MCF 10A (cell line): ENCODE measurements around the gene ATG9B. TPM values are rescaled to one million over a fixed set of nuclear protein-coding genes. Genes with fewer than 3 reads are reported as not detected.

Experiments
- BruUV-seq: library from RNA; stranded (reverse); fragments of 400-500 nt; replicated peaks from 2 replicates; lab custom pipeline; 2021; lab: Mats Ljungman, UMichigan
- CTCF ChIA-PET: fragments of 300-600 bp; sonication (Branson Sonifier 250); formaldehyde crosslinking; extraction: SDS; loops from one replicate; lab custom pipeline; 2021; ENCODE audit warnings: antibody characterized with exemption, inconsistent platforms; lab: Yijun Ruan, JAX
- POLR2A ChIA-PET: fragments of 300-600, 350-650 bp; sonication (Branson Sonifier 250); formaldehyde crosslinking; extraction: SDS; loops from one replicate; lab custom pipeline; 2020; ENCODE audit warnings: antibody characterized with exemption, inconsistent platforms; lab: Yijun Ruan, JAX
- DNase-seq: peaks from one replicate; pipeline ENCODE4 v3.0.0-alpha.2; 2018; ENCODE audit not compliant: unreplicated experiment
- H3K27ac Mint-ChIP-seq: one replicate; pipeline ENCODE4 v1.8.0; 2022; ENCODE audit warnings: mild to moderate bottlenecking, low read depth, mixed read lengths; ENCODE audit not compliant: unreplicated experiment
- H3K27me3 Mint-ChIP-seq: one replicate; pipeline ENCODE4 v1.8.0; 2022; ENCODE audit warnings: mixed read lengths; ENCODE audit not compliant: insufficient read depth, unreplicated experiment
- H3K36me3 Mint-ChIP-seq: one replicate; pipeline ENCODE4 v1.8.0; 2022; ENCODE audit warnings: mild to moderate bottlenecking, moderate library complexity, mixed read lengths; ENCODE audit not compliant: insufficient read depth, unreplicated experiment
- H3K4me1 Mint-ChIP-seq: one replicate; pipeline ENCODE4 v1.8.0; 2022; ENCODE audit warnings: mixed read lengths; ENCODE audit not compliant: insufficient read depth, unreplicated experiment
- H3K4me3 Mint-ChIP-seq: one replicate; pipeline ENCODE4 v1.8.0; 2022; ENCODE audit warnings: mild to moderate bottlenecking, moderate library complexity, mixed read lengths; ENCODE audit not compliant: unreplicated experiment
- H3K9me3 Mint-ChIP-seq: one replicate; pipeline ENCODE4 v1.8.0; 2022; ENCODE audit warnings: mixed read lengths; ENCODE audit not compliant: unreplicated experiment
- intact Hi-C: fragments of 100-400 bp; cut with micrococcal nuclease; formaldehyde crosslinking; loops from 2 replicates; pipeline ENCODE4 v1.14.1; 2022
- total RNA-seq: library from RNA; stranded (reverse); gene quantifications from 2 replicates; pipeline ENCODE4 v1.2.3, GENCODE V29; 2022
- TF ChIP-seq, protein P1 (sequence below): fragments of 200-600 bp; IDR thresholded peaks from one replicate; pipeline ENCODE4 v1.8.0; 2022; ENCODE audit warnings: antibody characterized with exemption, mild to moderate bottlenecking; ENCODE audit not compliant: unreplicated experiment

The ATG9B gene
- total RNA-seq, 1 experiment from 2014 or later = 0.12 TPM

DNA sequence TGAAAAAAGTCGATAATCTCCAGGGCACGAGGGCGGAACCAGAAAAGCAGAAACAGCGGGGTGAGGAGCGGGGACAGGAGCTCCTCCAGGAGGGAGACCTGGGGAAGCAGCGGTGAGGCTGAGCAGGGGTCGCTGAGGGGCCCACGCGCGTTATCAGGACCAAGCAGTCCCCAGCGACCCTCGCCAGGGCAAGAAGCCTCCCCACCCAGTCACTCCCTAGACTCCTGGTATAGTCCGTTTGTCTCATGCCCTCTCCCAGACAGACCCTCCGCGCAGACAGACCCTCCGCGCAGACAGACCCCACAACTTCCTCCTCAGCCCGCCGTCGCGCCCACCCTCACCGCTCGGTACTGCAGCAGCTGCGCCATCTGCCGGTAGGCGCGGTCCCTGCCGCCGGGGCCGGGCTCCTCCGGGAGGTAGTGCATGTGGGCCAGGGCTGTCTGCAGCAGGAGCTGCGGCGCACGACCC lies 6.3 kb downstream of the ATG9B start:
- peaks cover 23% of the 10 kb centered on the region for H3K27me3 Mint-ChIP-seq
- H3K4me3 Mint-ChIP-seq = peak overlapping the region; percentile 15
- BruUV-seq = no TSS peak
- no peaks in the 10 kb centered on the region for H3K9me3 Mint-ChIP-seq
- no peak overlapping the region for H3K27ac Mint-ChIP-seq
- no peaks in the 10 kb centered on the region for H3K36me3 Mint-ChIP-seq
- POLR2A ChIA-PET = no interaction called here
- TF ChIP-seq, protein P1, sequence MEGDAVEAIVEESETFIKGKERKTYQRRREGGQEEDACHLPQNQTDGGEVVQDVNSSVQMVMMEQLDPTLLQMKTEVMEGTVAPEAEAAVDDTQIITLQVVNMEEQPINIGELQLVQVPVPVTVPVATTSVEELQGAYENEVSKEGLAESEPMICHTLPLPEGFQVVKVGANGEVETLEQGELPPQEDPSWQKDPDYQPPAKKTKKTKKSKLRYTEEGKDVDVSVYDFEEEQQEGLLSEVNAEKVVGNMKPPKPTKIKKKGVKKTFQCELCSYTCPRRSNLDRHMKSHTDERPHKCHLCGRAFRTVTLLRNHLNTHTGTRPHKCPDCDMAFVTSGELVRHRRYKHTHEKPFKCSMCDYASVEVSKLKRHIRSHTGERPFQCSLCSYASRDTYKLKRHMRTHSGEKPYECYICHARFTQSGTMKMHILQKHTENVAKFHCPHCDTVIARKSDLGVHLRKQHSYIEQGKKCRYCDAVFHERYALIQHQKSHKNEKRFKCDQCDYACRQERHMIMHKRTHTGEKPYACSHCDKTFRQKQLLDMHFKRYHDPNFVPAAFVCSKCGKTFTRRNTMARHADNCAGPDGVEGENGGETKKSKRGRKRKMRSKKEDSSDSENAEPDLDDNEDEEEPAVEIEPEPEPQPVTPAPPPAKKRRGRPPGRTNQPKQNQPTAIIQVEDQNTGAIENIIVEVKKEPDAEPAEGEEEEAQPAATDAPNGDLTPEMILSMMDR = peak; percentile 85
- intact Hi-C loops = loop anchor here (5.0 kb wide), 1 partner anchor 51 kb away; no protein-coding TSS in a partner anchor
- H3K4me1 Mint-ChIP-seq = peaks cover 10% of the 10 kb centered on the region
- peak; percentile 23 for DNase-seq
- CTCF ChIA-PET = interaction anchor here (0.6 to 3.7 kb wide), 20 partner anchors 8 to 648 kb away, joined by 3 to 16 read pairs (median 3); partner anchors contain the start of gene ABCB8

DNA sequence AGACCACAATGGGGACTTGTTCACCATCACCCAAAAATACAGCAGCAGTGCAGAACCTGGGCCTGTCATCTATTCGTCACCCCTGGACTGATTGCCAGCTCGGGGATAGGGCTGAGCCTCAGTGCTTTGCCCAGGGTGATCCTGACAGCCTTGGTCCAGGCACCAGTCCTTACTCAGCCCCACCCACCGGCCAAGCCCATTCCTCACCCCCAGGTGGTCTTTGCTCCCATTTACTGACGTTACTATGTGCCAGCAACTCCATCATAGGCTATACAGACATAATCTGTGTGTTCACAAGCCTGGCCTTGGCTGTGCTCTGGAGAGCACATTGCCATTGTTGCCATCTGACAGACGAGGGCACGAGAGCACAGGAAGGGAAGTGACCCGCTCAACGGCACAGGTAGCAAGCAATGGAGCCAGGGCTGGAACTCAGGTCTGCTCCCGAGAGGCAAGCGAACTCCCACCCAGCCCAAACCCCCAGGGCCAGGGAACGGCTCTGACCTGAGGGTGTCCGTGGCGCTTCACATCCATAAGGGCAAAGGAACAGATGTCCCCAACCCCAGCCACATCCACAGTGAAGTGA lies 6.8 kb downstream of the ATG9B start:
- no peaks in the 10 kb centered on the region for H3K36me3 Mint-ChIP-seq
- TF ChIP-seq, protein P1 = no peak
- DNase-seq = no peak
- no peak overlapping the region for H3K27ac Mint-ChIP-seq
- ChIA-PET POLR2A (no interaction called here), CTCF (interaction anchor here (0.6 to 3.7 kb wide), 16 partner anchors 8 to 124 kb away, joined by 3 to 16 read pairs (median 4); partner anchors contain the start of gene ABCB8)
- peaks cover 23% of the 10 kb centered on the region for H3K27me3 Mint-ChIP-seq
- H3K9me3 Mint-ChIP-seq = no peaks in the 10 kb centered on the region
- intact Hi-C loops = loop anchor here (5.0 kb wide), 1 partner anchor 50 kb away; no protein-coding TSS in a partner anchor
- H3K4me3 Mint-ChIP-seq = no peak overlapping the region
- H3K4me1 Mint-ChIP-seq = peaks cover 13% of the 10 kb centered on the region
- BruUV-seq = no TSS peak

DNA sequence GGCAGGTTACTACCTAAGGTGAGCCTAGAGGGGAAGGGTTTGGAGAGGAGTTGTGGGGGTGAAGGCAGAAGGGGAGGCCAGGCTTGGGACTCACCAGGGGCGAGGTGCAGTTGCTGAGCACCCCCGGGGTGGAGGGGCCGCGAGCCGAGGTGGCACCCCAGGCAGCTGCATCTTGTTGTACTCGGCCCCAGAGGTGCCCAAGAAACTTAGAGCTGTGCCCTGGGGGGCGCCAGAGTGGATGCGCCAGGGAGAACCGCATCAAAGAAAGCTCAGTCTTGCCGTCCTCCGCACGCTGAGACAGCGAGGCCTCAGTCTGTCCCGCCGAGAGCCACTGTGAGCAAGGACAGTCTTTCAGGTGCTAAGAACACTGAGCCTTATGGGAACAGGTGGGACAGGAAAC lies 7.4 kb downstream of the ATG9B start:
- intact Hi-C loops = loop anchor here (5.0 kb wide), 1 partner anchor 50 kb away; no protein-coding TSS in a partner anchor
- peaks cover 23% of the 10 kb centered on the region for H3K27me3 Mint-ChIP-seq
- ChIA-PET POLR2A (no interaction called here), CTCF (interaction anchor here (0.6 to 2.0 kb wide), 8 partner anchors 54 to 124 kb away, joined by 3 to 6 read pairs (median 4); no protein-coding TSS in a partner anchor)
- H3K4me3 Mint-ChIP-seq = no peak overlapping the region
- no peaks in the 10 kb centered on the region for H3K36me3 Mint-ChIP-seq
- BruUV-seq = no TSS peak
- H3K4me1 Mint-ChIP-seq = peaks cover 18% of the 10 kb centered on the region
- DNase-seq = no peak
- no peak overlapping the region for H3K27ac Mint-ChIP-seq
- TF ChIP-seq, protein P1 = no peak
- no peaks in the 10 kb centered on the region for H3K9me3 Mint-ChIP-seq

DNA sequence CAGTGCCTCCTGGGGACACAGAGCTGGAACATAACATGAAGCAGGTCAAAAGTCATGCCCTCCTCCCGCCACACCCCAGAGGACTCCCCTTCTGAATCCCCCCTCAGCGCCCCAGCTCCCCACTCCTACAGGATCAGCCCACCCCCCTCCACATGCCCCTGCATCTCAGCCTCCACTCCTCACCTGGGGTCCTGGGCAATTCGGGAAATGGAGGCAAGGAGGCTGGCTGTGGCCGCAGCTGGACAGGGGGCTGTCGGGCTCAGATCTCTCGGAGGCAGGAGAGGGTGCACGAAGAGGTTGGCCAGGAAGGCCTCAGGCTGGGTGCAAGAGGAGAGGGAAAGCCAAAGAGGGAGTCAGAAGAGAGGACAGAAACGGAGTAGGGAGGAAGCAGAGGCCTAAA lies 7.8 kb downstream of the ATG9B start:
- Mint-ChIP-seq H3K36me3 (no peaks in the 10 kb centered on the region), H3K27me3 (peaks cover 23% of the 10 kb centered on the region), H3K27ac (no peak overlapping the region), H3K4me1 (peaks cover 21% of the 10 kb centered on the region), H3K9me3 (no peaks in the 10 kb centered on the region), H3K4me3 (no peak overlapping the region)
- CTCF ChIA-PET = interaction anchor here (0.6 to 2.0 kb wide), 8 partner anchors 77 to 253 kb away, joined by 3 to 6 read pairs (median 4); no protein-coding TSS in a partner anchor
- intact Hi-C loops = loop anchor here (5.0 kb wide), 1 partner anchor 49 kb away; no protein-coding TSS in a partner anchor
- POLR2A ChIA-PET = interaction anchor here (0.8 kb wide), 1 partner anchor 12 kb away, joined by 5 read pairs; the partner anchor contains the start of gene ABCB8
- TF ChIP-seq, protein P1 = no peak
- DNase-seq = no peak
- no TSS peak for BruUV-seq
